HUES6 (cell line): Measurements from ENCODE around the gene NIM1K.
"Not testable (repeated sequence)": the region's sequence is repeated elsewhere in the genome, so short reads cannot be mapped to it uniquely, and the experiment has no call there.

Experiments used
- H3K27ac ChIP-seq: 2 replicates; pipeline ENCODE4 v1.7.0; 2013; ENCODE audit warnings: low read depth, mild to moderate bottlenecking, low read length, inconsistent platforms
- H3K27me3 ChIP-seq: 2 replicates; pipeline ENCODE4 v1.6.1; 2013; ENCODE audit warnings: low read length; ENCODE audit not compliant: control insufficient read depth, insufficient read depth
- H3K36me3 ChIP-seq: 2 replicates; pipeline ENCODE4 v1.6.1; 2013; ENCODE audit warnings: low read length; ENCODE audit not compliant: control insufficient read depth, insufficient read depth
- H3K4me1 ChIP-seq: 2 replicates; pipeline ENCODE4 v1.6.1; 2013; ENCODE audit warnings: low read length; ENCODE audit not compliant: control insufficient read depth, insufficient read depth
- H3K4me3 ChIP-seq: 2 replicates; pipeline ENCODE4 v1.5.1; 2013; ENCODE audit warnings: low read depth, low read length
- H3K9ac ChIP-seq: one replicate; pipeline ENCODE4 v1.6.1; 2013; ENCODE audit warnings: mild to moderate bottlenecking, low read length
- H3K9me3 ChIP-seq: 2 replicates; pipeline ENCODE4 v1.6.1; 2013; ENCODE audit warnings: low read depth, low read length; ENCODE audit not compliant: control insufficient read depth, insufficient read depth

Gene NIM1K

GRCh38 chr5:43255704-43256103 is 63.7 kb downstream of the NIM1K start:
- H3K4me3 ChIP-seq = no peak overlapping the region
- no peaks in the 10 kb centered on the region for H3K4me1 ChIP-seq
- no peak overlapping the region for H3K9ac ChIP-seq
- no peak overlapping the region for H3K27ac ChIP-seq
- H3K9me3 ChIP-seq = no peaks in the 10 kb centered on the region
- H3K27me3 ChIP-seq = no peaks in the 10 kb centered on the region
- no peaks in the 10 kb centered on the region for H3K36me3 ChIP-seq

DNA sequence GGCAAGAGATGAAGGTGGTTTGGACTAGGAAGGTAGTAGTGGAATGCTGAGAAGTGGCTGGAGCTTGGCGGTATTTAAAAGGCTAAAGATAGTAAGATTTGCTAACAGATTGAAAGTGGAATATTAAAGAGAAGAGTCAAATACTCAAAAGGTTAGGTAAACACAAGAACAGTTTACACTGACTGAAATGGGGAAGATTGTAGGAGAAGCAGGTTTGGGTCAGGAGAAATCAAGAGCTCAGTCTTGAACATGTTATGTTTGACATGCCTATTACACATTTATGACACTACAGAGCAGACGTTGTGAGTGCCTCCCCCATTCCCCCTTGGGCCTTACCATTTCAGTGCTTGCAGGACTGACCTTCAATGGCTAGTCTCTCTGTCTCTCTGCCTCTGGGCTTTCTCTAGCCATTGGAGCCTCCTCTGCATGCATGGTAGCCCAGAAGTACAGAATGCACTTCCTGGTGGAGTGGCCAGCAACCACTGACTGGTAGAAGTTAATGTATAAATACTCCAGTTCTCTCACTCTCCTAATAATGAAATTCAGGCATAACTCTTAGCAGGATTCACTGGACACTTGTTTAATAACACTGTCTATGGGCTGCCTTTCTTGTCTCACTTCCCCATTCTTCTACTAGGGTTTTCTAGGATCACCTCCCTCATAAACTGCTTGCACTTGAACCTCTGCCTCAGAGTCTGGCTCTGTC is 64.4 kb downstream of the NIM1K start:
- no peak overlapping the region for H3K9ac ChIP-seq
- no peaks in the 10 kb centered on the region for H3K36me3 ChIP-seq
- no peak overlapping the region for H3K27ac ChIP-seq
- no peaks in the 10 kb centered on the region for H3K27me3 ChIP-seq
- no peaks in the 10 kb centered on the region for H3K4me1 ChIP-seq
- no peaks in the 10 kb centered on the region for H3K9me3 ChIP-seq
- H3K4me3 ChIP-seq = no peak overlapping the region

DNA sequence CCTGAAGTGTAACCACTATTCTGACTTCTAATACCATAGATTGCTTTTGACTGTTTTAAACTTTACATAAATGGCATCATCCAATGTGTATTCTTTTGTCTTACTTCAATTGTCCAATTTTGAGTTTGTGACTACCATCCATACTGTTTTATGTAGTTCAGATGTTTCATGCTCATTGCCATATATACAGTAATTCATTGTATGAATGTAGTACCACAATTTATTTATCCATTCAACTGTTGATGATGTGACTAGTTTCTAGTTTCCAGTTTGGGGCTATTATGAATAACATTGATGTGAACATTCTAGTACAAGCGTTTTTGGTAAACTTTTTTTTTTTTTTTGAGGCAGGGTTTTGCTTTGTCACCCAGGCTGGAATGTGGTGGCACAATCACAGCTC is 66.1 kb downstream of the NIM1K start:
- H3K36me3 ChIP-seq = no peaks in the 10 kb centered on the region
- H3K27ac ChIP-seq = no peak overlapping the region
- H3K9ac ChIP-seq = no peak overlapping the region
- no peaks in the 10 kb centered on the region for H3K27me3 ChIP-seq
- H3K4me1 ChIP-seq = no peaks in the 10 kb centered on the region
- no peak overlapping the region for H3K4me3 ChIP-seq
- no peaks in the 10 kb centered on the region for H3K9me3 ChIP-seq

DNA sequence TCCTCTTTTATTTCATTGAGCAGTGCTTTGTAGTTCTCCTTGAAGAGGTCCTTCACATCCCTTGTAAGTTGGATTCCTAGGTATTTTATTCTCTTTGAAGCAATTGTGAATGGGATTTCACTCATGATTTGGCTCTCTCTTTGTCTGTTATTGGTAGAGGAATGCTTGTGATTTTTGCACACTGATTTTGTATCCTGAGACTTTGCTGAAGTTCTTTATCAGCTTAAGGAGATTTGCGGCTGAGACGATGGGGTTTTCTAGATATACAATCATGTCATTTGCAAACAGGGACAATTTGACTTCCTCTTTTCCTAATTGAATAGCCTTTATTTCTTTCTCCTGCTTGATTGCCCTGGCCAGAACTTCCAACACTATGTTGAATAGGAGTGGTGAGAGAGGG is 70.2 kb downstream of the NIM1K start:
- not testable (repeated sequence) for H3K9ac ChIP-seq, H3K36me3 ChIP-seq, H3K27me3 ChIP-seq, H3K4me3 ChIP-seq, H3K27ac ChIP-seq, H3K4me1 ChIP-seq, H3K9me3 ChIP-seq

DNA sequence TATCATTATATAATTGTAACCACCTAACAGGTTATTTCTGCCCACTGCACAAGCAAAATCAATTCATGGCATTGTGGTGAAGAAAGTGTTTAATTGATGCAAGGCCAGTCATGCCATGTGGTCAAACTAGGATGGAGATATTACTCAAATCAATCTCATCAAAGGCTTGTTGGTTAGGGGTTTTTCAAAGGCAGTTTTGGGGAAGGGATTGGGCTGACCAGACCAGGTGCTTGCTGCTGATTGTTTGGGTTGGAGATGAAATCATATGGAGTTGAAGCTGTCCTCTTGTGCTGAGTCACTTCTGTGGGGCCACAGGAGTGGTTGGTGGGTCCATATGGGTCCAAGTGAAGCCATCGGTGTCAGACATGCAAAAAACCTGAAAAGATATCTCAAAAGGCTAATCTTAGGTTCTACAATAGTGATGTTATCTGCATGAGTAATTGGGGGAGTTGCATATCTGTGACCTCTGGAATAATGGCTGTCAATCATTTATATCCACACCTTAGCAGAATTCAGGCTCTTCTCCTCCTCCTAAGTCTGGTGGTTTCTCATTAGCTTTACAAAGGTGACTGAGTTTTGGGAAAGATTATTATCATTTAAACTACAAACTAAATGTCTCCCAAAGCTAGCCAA is 76.3 kb downstream of the NIM1K start:
- H3K9me3 ChIP-seq = peaks cover 10% of the 10 kb centered on the region; the same call in 1 of the 2 replicates
- H3K4me3 ChIP-seq = no peak overlapping the region
- no peak overlapping the region for H3K27ac ChIP-seq
- no peak overlapping the region for H3K9ac ChIP-seq
- no peaks in the 10 kb centered on the region for H3K27me3 ChIP-seq
- H3K4me1 ChIP-seq = no peaks in the 10 kb centered on the region
- H3K36me3 ChIP-seq = no peaks in the 10 kb centered on the region

DNA sequence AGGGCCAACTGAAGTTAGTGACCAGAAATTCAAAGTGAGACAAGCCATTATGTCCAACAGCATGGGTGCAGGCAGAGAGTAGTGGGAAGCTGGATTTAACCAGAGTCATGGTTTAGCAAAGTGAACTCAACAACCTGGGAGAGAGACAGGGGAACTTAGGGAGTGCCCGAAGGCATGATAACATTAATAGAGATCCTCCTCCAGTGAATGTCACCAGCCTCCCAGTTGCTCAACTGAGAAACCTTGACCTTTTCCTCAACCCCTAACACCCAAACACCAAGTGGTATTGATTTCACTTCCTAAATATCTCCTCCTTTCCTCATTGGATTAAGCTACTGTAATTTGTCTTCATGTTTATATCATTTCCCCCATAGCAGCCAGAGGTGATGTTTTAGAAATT is 78.6 kb downstream of the NIM1K start:
- no peak overlapping the region for H3K4me3 ChIP-seq
- H3K4me1 ChIP-seq = no peaks in the 10 kb centered on the region
- H3K27me3 ChIP-seq = no peaks in the 10 kb centered on the region
- no peak overlapping the region for H3K27ac ChIP-seq
- no peaks in the 10 kb centered on the region for H3K36me3 ChIP-seq
- no peak overlapping the region for H3K9ac ChIP-seq
- peaks cover 10% of the 10 kb centered on the region; the same call in 1 of the 2 replicates for H3K9me3 ChIP-seq

DNA sequence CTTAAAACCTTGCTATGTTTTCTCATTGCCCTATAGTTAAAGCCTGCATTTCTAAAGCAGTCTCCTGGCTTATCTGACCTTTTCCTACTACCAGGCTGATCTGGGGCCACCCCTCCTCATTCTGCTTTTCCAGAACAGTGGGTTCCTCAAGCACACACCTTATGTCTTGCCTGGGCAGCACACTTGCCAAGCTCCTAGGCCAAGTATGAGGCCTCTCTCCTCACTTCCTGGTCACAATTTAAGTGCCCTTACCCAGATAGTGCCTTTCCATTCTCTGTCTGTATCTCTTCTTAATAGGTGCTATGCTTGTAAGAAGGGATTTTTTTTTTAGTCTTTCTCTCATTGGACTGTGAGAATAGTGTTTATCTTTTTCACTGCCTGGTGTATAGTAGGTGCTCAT is 81.5 kb downstream of the NIM1K start:
- no peaks in the 10 kb centered on the region for H3K36me3 ChIP-seq
- H3K27ac ChIP-seq = no peak overlapping the region
- H3K4me3 ChIP-seq = no peak overlapping the region
- H3K4me1 ChIP-seq = no peaks in the 10 kb centered on the region
- no peaks in the 10 kb centered on the region for H3K9me3 ChIP-seq
- no peak overlapping the region for H3K9ac ChIP-seq
- no peaks in the 10 kb centered on the region for H3K27me3 ChIP-seq

- Histone ChIP-seq H3K4me1 (no peaks in the 10 kb centered on the region), H3K4me3 (no peak overlapping the region), H3K36me3 (no peaks in the 10 kb centered on the region), H3K27ac (no peak overlapping the region), H3K9ac (no peak overlapping the region), H3K9me3 (no peaks in the 10 kb centered on the region), H3K27me3 (no peaks in the 10 kb centered on the region)
These were observed 82.5 kb downstream of the NIM1K start for GRCh38 chr5:43274435-43275114.

- no peaks in the 10 kb centered on the region for H3K27me3 ChIP-seq
- H3K9ac ChIP-seq = no peak overlapping the region
- H3K9me3 ChIP-seq = no peaks in the 10 kb centered on the region
- H3K4me1 ChIP-seq = no peaks in the 10 kb centered on the region
- H3K27ac ChIP-seq = no peak overlapping the region
- H3K4me3 ChIP-seq = no peak overlapping the region
- H3K36me3 ChIP-seq = no peaks in the 10 kb centered on the region
These were observed 83.4 kb downstream of the NIM1K start for GRCh38 chr5:43275391-43275790.

DNA sequence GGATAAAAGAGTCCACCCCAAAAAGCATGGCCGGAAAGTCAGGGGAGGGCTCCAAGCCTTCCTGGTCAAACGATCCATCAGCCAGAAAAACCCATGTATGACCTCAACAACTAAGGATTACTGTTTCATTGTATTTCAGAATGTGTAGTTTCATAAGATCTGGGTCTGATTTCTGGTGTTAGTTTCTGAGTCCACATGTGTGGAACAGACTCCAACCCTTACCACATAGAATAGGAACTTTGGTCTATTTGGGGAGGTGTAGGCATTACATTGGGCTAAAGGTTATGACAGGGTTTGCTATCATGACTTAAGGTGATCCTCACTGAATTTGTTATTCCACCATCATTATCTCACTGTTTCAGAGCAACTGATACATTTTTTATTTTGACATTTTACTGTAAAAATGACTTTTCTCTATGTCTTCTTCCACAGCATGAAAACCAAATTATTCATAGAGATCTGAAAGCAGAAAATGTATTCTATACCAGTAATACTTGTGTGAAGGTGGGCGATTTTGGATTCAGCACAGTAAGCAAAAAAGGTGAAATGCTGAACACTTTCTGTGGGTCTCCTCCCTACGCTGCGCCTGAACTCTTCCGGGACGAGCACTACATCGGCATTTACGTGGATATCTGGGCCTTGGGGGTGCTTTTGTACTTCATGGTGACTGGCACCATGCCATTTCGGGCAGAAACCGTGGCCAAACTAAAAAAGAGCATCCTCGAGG is 87.7 kb downstream of the NIM1K start:
- no peaks in the 10 kb centered on the region for H3K4me1 ChIP-seq
- H3K36me3 ChIP-seq = no peaks in the 10 kb centered on the region
- no peak overlapping the region for H3K9ac ChIP-seq
- no peaks in the 10 kb centered on the region for H3K27me3 ChIP-seq
- H3K9me3 ChIP-seq = no peaks in the 10 kb centered on the region
- no peak overlapping the region for H3K4me3 ChIP-seq
- H3K27ac ChIP-seq = no peak overlapping the region
